Activated naive CD4-positive, alpha-beta T cell treated with Interleukin-2 at 50 U/mL for 16 hours (primary cell): ENCODE results near the gene LUC7L3.
"Not testable (repeated sequence)": the region's sequence is repeated elsewhere in the genome, so short reads cannot be mapped to it uniquely, and the experiment has no call there.

Experiments
- DNase-seq: peaks from one replicate; pipeline ENCODE4 v3.0.0-alpha.2; 2020

LUC7L3 gene

GRCh38 chr17:50710650-50711049, 8.8 kb upstream of the LUC7L3 start:
- DNase-seq = no peak

- DNase-seq = no peak
Measured at GRCh38 chr17:50712641-50713040, 6.8 kb upstream of the LUC7L3 start.

GRCh38 chr17:50715471-50715870, 3.9 kb upstream of the LUC7L3 start:
- no peak for DNase-seq

- DNase-seq = no peak
Measured at GRCh38 chr17:50719924-50720794, 756 bp downstream of the LUC7L3 start.

GRCh38 chr17:50721194-50722010, 2.0 kb downstream of the LUC7L3 start:
- no peak for DNase-seq

GRCh38 chr17:50722746-50723145, 3.3 kb downstream of the LUC7L3 start:
- DNase-seq = no peak

- not testable (repeated sequence) for DNase-seq
Measured at GRCh38 chr17:50724622-50725021, 5.2 kb downstream of the LUC7L3 start.

GRCh38 chr17:50725769-50726655, 6.6 kb downstream of the LUC7L3 start:
- DNase-seq = no peak

GRCh38 chr17:50728112-50728429, 8.7 kb downstream of the LUC7L3 start:
- DNase-seq = no peak

GRCh38 chr17:50728881-50729765, 9.7 kb downstream of the LUC7L3 start:
- DNase-seq = no peak

GRCh38 chr17:50731575-50732460, 12.4 kb downstream of the LUC7L3 start:
- no peak for DNase-seq

GRCh38 chr17:50735287-50735686, 15.9 kb downstream of the LUC7L3 start:
- DNase-seq = no peak

- DNase-seq = no peak
Measured at GRCh38 chr17:50737118-50737698, 17.8 kb downstream of the LUC7L3 start.

GRCh38 chr17:50739098-50739497, 19.7 kb downstream of the LUC7L3 start:
- no peak for DNase-seq

GRCh38 chr17:50745631-50746030, 26.2 kb downstream of the LUC7L3 start:
- no peak for DNase-seq

- no peak for DNase-seq
Measured at GRCh38 chr17:50749245-50749644, 29.8 kb downstream of the LUC7L3 start.

GRCh38 chr17:50754521-50754920, 35.1 kb downstream of the LUC7L3 start:
- no peak for DNase-seq

GRCh38 chr17:50758524-50758923, 39.1 kb downstream of the LUC7L3 start:
- no peak for DNase-seq

GRCh38 chr17:50758989-50759544, 39.7 kb downstream of the LUC7L3 start:
- no peak for DNase-seq

GRCh38 chr17:50762177-50762576, 42.8 kb downstream of the LUC7L3 start:
- DNase-seq = no peak
